Endodermal cell (in vitro differentiated cells): ENCODE results near the gene AP1G2. TPM values are rescaled to one million over a fixed set of nuclear protein-coding genes. Genes with fewer than 3 reads are reported as not detected.

Experiments used
- DNase-seq: peaks from one replicate; pipeline ENCODE4 v3.0.0-alpha.2; 2017
- H3K27ac ChIP-seq: 2 replicates; pipeline ENCODE4 v1.5.1; 2013; ENCODE audit warnings: mild to moderate bottlenecking, low read depth, low read length, moderate library complexity
- H3K27me3 ChIP-seq: 2 replicates; pipeline ENCODE4 v1.6.1; 2013; ENCODE audit warnings: mild to moderate bottlenecking, low read length, moderate library complexity; ENCODE audit not compliant: insufficient read depth, control insufficient read depth, poor library complexity, severe bottlenecking
- H3K36me3 ChIP-seq: 2 replicates; pipeline ENCODE4 v1.7.0; 2013; ENCODE audit warnings: mild to moderate bottlenecking, low read length, moderate library complexity; ENCODE audit not compliant: control insufficient read depth, insufficient read depth
- H3K4me1 ChIP-seq: one replicate; pipeline ENCODE4 v1.7.0; 2013; ENCODE audit warnings: low read length; ENCODE audit not compliant: control insufficient read depth, insufficient read depth
- H3K4me3 ChIP-seq: 2 replicates; pipeline ENCODE4 v1.5.1; 2013; ENCODE audit warnings: mild to moderate bottlenecking, low read length, moderate library complexity
- H3K9ac ChIP-seq: 2 replicates; pipeline ENCODE4 v1.6.1; 2013; ENCODE audit warnings: mild to moderate bottlenecking, low read length, moderate library complexity; ENCODE audit not compliant: poor library complexity, severe bottlenecking; ENCODE audit errors: extremely low read depth
- H3K9me3 ChIP-seq: 2 replicates; pipeline ENCODE4 v1.6.1; 2013; ENCODE audit warnings: mild to moderate bottlenecking, low read length, moderate library complexity; ENCODE audit not compliant: control insufficient read depth
- H3K27ac Mint-ChIP-seq: 2 replicates; pipeline ENCODE4 v1.8.0; 2020; ENCODE audit warnings: mixed read lengths
- H3K27me3 Mint-ChIP-seq: 2 replicates; pipeline ENCODE4 v1.8.0; 2021; ENCODE audit warnings: mild to moderate bottlenecking, mixed read lengths; ENCODE audit not compliant: insufficient read depth
- H3K36me3 Mint-ChIP-seq: 2 replicates; pipeline ENCODE4 v1.8.0; 2020; ENCODE audit warnings: low read depth, mixed read lengths
- H3K4me1 Mint-ChIP-seq: 2 replicates; pipeline ENCODE4 v1.8.0; 2020; ENCODE audit warnings: mixed read lengths
- H3K4me3 Mint-ChIP-seq: 2 replicates; pipeline ENCODE4 v1.8.0; 2020; ENCODE audit warnings: mild to moderate bottlenecking, moderate library complexity, mixed read lengths
- H3K9me3 Mint-ChIP-seq: 2 replicates; pipeline ENCODE4 v1.8.0; 2020; ENCODE audit warnings: mild to moderate bottlenecking, mixed read lengths
- WGBS, 2 experiments: methylation state at CpG; one replicate each; pipeline versions ENCODE4 v1.1.5 to v1.1.7; 2013; ENCODE audit warnings: missing lambda C conversion rate in 2 of 2, mixed read lengths in 1 of 2; ENCODE audit not compliant: insufficient coverage in 1 of 2, insufficient read length in 1 of 2; 5-methylcytosine and 5-hydroxymethylcytosine counted together
- total RNA-seq, 2 donors: library from RNA; stranded (reverse); fragmentation: NEBNext Ultra II Directional in 1 of 2; extraction: Animal tissue kit (Norgen Biotek cat#: 25700) in 1 of 2; gene quantifications; 2 replicates in 1 of 2; 3 replicates in 1 of 2; pipeline ENCODE4 v1.2.1, GENCODE V29; 2021
- TF ChIP-seq, protein P1 (sequence below): fragments of 200-600 bp; sonication (generic); conservative IDR thresholded peaks from 2 replicates; pipeline ENCODE4 v1.5.0; 2021; ENCODE audit warnings: antibody characterized with exemption, mild to moderate bottlenecking

Gene AP1G2
- total RNA-seq, 2 donors from 2014 or later: 203 to 209 TPM

DNA sequence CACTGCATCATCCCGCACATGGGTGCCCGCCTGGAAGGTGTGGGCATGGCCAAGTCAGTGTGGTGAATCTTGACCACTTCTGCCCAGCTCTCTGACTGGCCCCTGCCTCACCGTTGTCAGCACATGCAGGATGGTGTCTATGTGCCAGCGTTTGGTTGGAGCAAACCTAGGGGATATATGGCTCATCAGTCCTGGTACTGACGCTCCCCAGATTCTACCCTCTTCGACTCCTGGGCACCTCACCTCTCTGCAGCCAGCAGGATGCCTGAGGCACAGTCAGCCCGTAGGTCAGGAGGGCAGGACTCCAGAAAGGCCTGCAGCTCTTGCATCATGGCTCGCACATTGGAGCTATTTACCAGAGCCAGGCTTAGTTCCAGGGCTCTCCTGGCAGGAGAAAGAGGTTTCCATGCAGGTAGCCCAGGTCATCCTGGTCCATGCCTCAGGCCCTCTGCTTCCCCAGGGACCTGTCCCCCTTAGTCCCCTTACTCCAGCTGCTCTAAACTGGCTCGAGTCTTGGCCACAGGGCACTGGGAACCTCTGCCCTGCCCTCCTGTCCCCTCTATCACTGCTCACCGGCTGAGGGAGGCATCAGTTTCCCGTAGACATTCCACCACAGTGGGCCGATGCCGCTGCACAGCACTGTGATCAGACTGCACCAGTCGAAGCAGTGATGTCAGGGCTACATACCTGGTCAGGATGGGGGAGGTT lies 4.0 kb downstream of the AP1G2 start:
- Histone ChIP-seq H3K9me3 (no peaks in the 10 kb centered on the region), H3K9ac (no peak overlapping the region), H3K4me1 (peaks cover 6% of the 10 kb centered on the region), H3K27ac (no peak overlapping the region), H3K4me3 (no peak overlapping the region), H3K36me3 (peaks cover 72% of the 10 kb centered on the region), H3K27me3 (no peaks in the 10 kb centered on the region)
- Mint-ChIP-seq H3K4me1 (peaks cover 12% of the 10 kb centered on the region), H3K9me3 (no peaks in the 10 kb centered on the region), H3K36me3 (peaks cover 59% of the 10 kb centered on the region), H3K27ac (no peak overlapping the region), H3K4me3 (no peak overlapping the region), H3K27me3 (no peaks in the 10 kb centered on the region)
- no peak for DNase-seq
- TF ChIP-seq, protein P1, sequence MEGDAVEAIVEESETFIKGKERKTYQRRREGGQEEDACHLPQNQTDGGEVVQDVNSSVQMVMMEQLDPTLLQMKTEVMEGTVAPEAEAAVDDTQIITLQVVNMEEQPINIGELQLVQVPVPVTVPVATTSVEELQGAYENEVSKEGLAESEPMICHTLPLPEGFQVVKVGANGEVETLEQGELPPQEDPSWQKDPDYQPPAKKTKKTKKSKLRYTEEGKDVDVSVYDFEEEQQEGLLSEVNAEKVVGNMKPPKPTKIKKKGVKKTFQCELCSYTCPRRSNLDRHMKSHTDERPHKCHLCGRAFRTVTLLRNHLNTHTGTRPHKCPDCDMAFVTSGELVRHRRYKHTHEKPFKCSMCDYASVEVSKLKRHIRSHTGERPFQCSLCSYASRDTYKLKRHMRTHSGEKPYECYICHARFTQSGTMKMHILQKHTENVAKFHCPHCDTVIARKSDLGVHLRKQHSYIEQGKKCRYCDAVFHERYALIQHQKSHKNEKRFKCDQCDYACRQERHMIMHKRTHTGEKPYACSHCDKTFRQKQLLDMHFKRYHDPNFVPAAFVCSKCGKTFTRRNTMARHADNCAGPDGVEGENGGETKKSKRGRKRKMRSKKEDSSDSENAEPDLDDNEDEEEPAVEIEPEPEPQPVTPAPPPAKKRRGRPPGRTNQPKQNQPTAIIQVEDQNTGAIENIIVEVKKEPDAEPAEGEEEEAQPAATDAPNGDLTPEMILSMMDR: no peak
- 94 to 97% methylated on average over 11 to 14 of the region's 14 CpGs for whole genome bisulfite sequencing, 2 experiments

DNA sequence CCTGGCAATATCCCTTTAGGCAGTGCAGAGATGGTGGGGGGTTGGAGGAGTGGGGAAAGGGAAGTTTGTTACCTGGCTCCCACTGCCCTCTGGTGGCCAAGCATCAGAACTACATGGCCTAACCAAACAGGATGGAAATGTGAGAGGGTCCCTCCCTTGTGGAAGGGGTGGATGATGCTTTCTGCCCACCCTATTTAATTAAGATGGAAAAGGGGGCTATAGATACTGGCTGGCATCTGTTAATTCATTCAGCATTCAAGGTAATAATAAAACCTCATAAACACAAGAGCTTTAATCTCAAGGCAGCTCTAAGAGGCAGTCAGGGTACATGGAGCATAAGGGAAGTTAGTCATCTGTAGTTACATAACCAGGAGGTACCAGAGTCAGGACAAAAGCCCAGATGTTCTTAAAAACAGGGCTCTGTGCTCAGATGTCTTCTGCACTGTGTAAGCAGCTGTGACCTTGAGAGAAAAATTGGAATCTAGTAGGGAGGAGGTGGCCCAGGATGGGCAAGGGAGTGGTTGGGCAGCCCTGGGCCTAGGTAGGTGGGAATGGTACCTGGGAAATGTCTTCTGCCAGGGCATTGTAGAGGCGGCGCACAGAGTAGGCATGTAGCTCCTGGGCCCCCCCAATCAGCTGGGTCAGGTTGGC lies 4.6 kb downstream of the AP1G2 start:
- no peak overlapping the region for H3K4me3 ChIP-seq
- Mint-ChIP-seq H3K27ac (no peak overlapping the region), H3K4me1 (peaks cover 6% of the 10 kb centered on the region), H3K36me3 (peaks cover 59% of the 10 kb centered on the region), H3K9me3 (no peaks in the 10 kb centered on the region), H3K27me3 (no peaks in the 10 kb centered on the region), H3K4me3 (no peak overlapping the region)
- TF ChIP-seq, protein P1: peak; percentile 92
- peaks cover 79% of the 10 kb centered on the region for H3K36me3 ChIP-seq
- no peaks in the 10 kb centered on the region for H3K27me3 ChIP-seq
- no peak overlapping the region for H3K9ac ChIP-seq
- peak; percentile 89 for DNase-seq
- H3K9me3 ChIP-seq: no peaks in the 10 kb centered on the region
- no peak overlapping the region for H3K27ac ChIP-seq
- WGBS, 2 experiments: 89% methylated on average over 2 of the region's 2 CpGs; no CpG with 5 or more reads in 1 of the 2 experiments
- H3K4me1 ChIP-seq: no peaks in the 10 kb centered on the region

DNA sequence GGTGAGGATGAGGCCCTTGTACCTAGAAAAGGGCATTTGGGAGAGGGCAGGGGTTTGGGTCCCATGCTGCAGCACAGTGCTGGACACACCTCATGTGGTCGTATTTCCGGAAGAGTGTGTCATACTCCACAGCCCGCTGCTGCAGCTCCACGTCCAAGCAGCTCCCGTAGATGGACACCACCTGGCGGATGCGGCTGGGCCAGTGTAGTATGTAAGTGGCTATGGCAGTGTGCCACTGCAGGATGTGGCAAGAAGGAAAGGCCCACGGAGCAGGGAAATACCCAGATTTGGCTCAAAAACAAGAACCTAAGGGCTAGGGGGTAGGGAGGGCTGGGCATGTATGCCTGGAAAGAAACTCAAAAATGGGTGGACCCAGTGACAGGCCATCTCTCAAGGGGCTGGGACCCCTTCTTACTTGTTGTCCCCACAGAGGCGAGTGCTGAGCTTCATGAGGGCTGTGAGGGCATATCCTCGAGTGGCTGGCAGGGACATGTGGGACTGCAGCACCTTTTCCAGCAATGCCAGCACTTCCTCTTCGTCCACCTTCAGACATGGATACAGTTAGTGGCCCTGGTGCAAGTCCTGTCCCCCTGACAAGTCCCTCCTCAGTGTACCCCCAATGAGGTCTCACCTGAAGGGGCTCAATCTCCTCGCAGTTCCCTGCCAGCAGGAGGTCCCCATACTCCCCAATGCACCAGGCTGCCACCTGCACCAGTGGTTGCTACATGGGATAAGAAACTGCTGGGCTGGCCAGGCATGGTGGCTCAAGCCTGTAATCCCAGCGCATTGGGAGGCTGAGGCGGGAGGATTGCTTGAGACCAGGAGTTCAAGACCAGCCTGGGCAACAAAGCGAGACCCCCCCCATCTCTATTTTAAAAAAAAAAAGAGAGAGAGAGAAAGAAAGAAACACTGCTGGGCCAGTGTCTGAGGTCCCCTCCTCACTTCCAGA lies 5.4 kb downstream of the AP1G2 start:
- TF ChIP-seq, protein P1: no peak
- no peaks in the 10 kb centered on the region for H3K27me3 ChIP-seq
- WGBS, 2 experiments: 93 to 96% methylated on average over 10 to 14 of the region's 15 CpGs
- peaks cover 9% of the 10 kb centered on the region for H3K4me1 Mint-ChIP-seq
- peaks cover 82% of the 10 kb centered on the region for H3K36me3 ChIP-seq
- no peak overlapping the region for H3K4me3 ChIP-seq
- no peak overlapping the region for H3K27ac Mint-ChIP-seq
- H3K27me3 Mint-ChIP-seq: no peaks in the 10 kb centered on the region
- H3K9ac ChIP-seq: no peak overlapping the region
- H3K4me3 Mint-ChIP-seq: no peak overlapping the region
- H3K27ac ChIP-seq: no peak overlapping the region
- no peaks in the 10 kb centered on the region for H3K9me3 ChIP-seq
- no peak for DNase-seq
- peaks cover 59% of the 10 kb centered on the region for H3K36me3 Mint-ChIP-seq
- no peaks in the 10 kb centered on the region for H3K4me1 ChIP-seq
- no peaks in the 10 kb centered on the region for H3K9me3 Mint-ChIP-seq
